Measurements from ENCODE around the gene EPHB6. TPM values are rescaled to one million over a fixed set of nuclear protein-coding genes. Genes with fewer than 3 reads are reported as not detected.

Gene EPHB6
- total RNA-seq, 1 donor from 2014 or later = 15.7 TPM

GRCh38 chr7:142857625-142858024 lies 2.7 kb downstream of the EPHB6 start:
- peaks cover 8% of the 10 kb centered on the region for H3K4me1 ChIP-seq (ENCODE audit: insufficient read depth, low read length)
- no peaks in the 10 kb centered on the region for H3K36me3 ChIP-seq (ENCODE audit: insufficient read depth, low read length)
- H3K4me3 ChIP-seq (ENCODE audit: insufficient read depth, low read depth, low read length) = no peak overlapping the region
- FAIRE-seq (no peak), DNase-seq (ENCODE audit: low read depth) (no peak)
- Mint-ChIP-seq H3K4me1 (ENCODE audit: low read depth, unreplicated experiment) (peaks cover 11% of the 10 kb centered on the region), H3K27ac (ENCODE audit: unreplicated experiment) (no peak overlapping the region), H3K9me3 (ENCODE audit: unreplicated experiment) (no peaks in the 10 kb centered on the region), H3K27me3 (ENCODE audit: low read depth, unreplicated experiment) (peaks cover 3% of the 10 kb centered on the region), H3K36me3 (ENCODE audit: low read depth, unreplicated experiment) (no peaks in the 10 kb centered on the region), H3K4me3 (ENCODE audit: unreplicated experiment) (no peak overlapping the region)
- no peak overlapping the region for H3K4me2 ChIP-seq (ENCODE audit: low read length)
- TF ChIP-seq EZH2 (IDR thresholded peaks at IDR 0.05; ENCODE audit: insufficient read depth, low read length) = no peak
- no peak for TF ChIP-seq CTCF (IDR thresholded peaks at IDR 0.05; ENCODE audit: insufficient read depth, low read depth, low read length)
- no peak overlapping the region for H2AFZ ChIP-seq (ENCODE audit: low read depth, low read length)
- H3K9ac ChIP-seq (ENCODE audit: low read length) = no peak overlapping the region
- H4K20me1 ChIP-seq (ENCODE audit: insufficient read depth, low read length) = no peaks in the 10 kb centered on the region
- H3K27me3 ChIP-seq (ENCODE audit: insufficient read depth, low read length) = no peaks in the 10 kb centered on the region
- no peaks in the 10 kb centered on the region for H3K79me2 ChIP-seq (ENCODE audit: insufficient read depth, low read length)
- H3K27ac ChIP-seq (ENCODE audit: low read depth, low read length) = no peak overlapping the region
- no peaks in the 10 kb centered on the region for H3K9me3 ChIP-seq (ENCODE audit: insufficient read depth, low read depth, low read length)

- Mint-ChIP-seq H3K36me3 (ENCODE audit: low read depth, unreplicated experiment) (no peaks in the 10 kb centered on the region), H3K9me3 (ENCODE audit: unreplicated experiment) (no peaks in the 10 kb centered on the region), H3K4me3 (ENCODE audit: unreplicated experiment) (no peak overlapping the region), H3K27ac (ENCODE audit: unreplicated experiment) (no peak overlapping the region), H3K27me3 (ENCODE audit: low read depth, unreplicated experiment) (peaks cover 12% of the 10 kb centered on the region), H3K4me1 (ENCODE audit: low read depth, unreplicated experiment) (peaks cover 9% of the 10 kb centered on the region)
- Histone ChIP-seq H3K9ac (ENCODE audit: low read length) (no peak overlapping the region), H3K4me3 (ENCODE audit: insufficient read depth, low read depth, low read length) (no peak overlapping the region), H3K4me1 (ENCODE audit: insufficient read depth, low read length) (peaks cover 8% of the 10 kb centered on the region), H3K9me3 (ENCODE audit: insufficient read depth, low read depth, low read length) (no peaks in the 10 kb centered on the region), H3K36me3 (ENCODE audit: insufficient read depth, low read length) (no peaks in the 10 kb centered on the region), H3K27me3 (ENCODE audit: insufficient read depth, low read length) (no peaks in the 10 kb centered on the region), H3K27ac (ENCODE audit: low read depth, low read length) (no peak overlapping the region), H3K79me2 (ENCODE audit: insufficient read depth, low read length) (no peaks in the 10 kb centered on the region), H4K20me1 (ENCODE audit: insufficient read depth, low read length) (no peaks in the 10 kb centered on the region), H3K4me2 (ENCODE audit: low read length) (no peak overlapping the region), H2AFZ (ENCODE audit: low read depth, low read length) (no peak overlapping the region)
- TF ChIP-seq CTCF (IDR thresholded peaks at IDR 0.05; ENCODE audit: insufficient read depth, low read depth, low read length) (no peak), EZH2 (IDR thresholded peaks at IDR 0.05; ENCODE audit: insufficient read depth, low read length) (no peak)
- FAIRE-seq (no peak), DNase-seq (ENCODE audit: low read depth) (no peak)
Measured at GRCh38 chr7:142859411-142859810, 4.5 kb downstream of the EPHB6 start.

GRCh38 chr7:142859829-142860228 lies 5.0 kb downstream of the EPHB6 start:
- Mint-ChIP-seq H3K36me3 (ENCODE audit: low read depth, unreplicated experiment) (no peaks in the 10 kb centered on the region), H3K9me3 (ENCODE audit: unreplicated experiment) (no peaks in the 10 kb centered on the region), H3K27me3 (ENCODE audit: low read depth, unreplicated experiment) (peaks cover 14% of the 10 kb centered on the region), H3K4me3 (ENCODE audit: unreplicated experiment) (no peak overlapping the region), H3K4me1 (ENCODE audit: low read depth, unreplicated experiment) (peaks cover 9% of the 10 kb centered on the region), H3K27ac (ENCODE audit: unreplicated experiment) (no peak overlapping the region)
- H3K4me1 ChIP-seq (ENCODE audit: insufficient read depth, low read length) = peaks cover 8% of the 10 kb centered on the region
- H3K4me2 ChIP-seq (ENCODE audit: low read length) = no peak overlapping the region
- DNase-seq (ENCODE audit: low read depth) = peak; percentile 39
- TF ChIP-seq EZH2 (IDR thresholded peaks at IDR 0.05; ENCODE audit: insufficient read depth, low read length) (no peak), CTCF (IDR thresholded peaks at IDR 0.05; ENCODE audit: insufficient read depth, low read depth, low read length) (no peak)
- no peaks in the 10 kb centered on the region for H3K36me3 ChIP-seq (ENCODE audit: insufficient read depth, low read length)
- no peaks in the 10 kb centered on the region for H3K27me3 ChIP-seq (ENCODE audit: insufficient read depth, low read length)
- no peak overlapping the region for H3K9ac ChIP-seq (ENCODE audit: low read length)
- no peak overlapping the region for H2AFZ ChIP-seq (ENCODE audit: low read depth, low read length)
- H4K20me1 ChIP-seq (ENCODE audit: insufficient read depth, low read length) = no peaks in the 10 kb centered on the region
- H3K9me3 ChIP-seq (ENCODE audit: insufficient read depth, low read depth, low read length) = no peaks in the 10 kb centered on the region
- H3K4me3 ChIP-seq (ENCODE audit: insufficient read depth, low read depth, low read length) = no peak overlapping the region
- no peak overlapping the region for H3K27ac ChIP-seq (ENCODE audit: low read depth, low read length)
- FAIRE-seq = no peak
- no peaks in the 10 kb centered on the region for H3K79me2 ChIP-seq (ENCODE audit: insufficient read depth, low read length)
